GM12878 (cell line): Measurements from ENCODE around the gene PGGT1B. TPM values are rescaled to one million over a fixed set of nuclear protein-coding genes. Genes with fewer than 3 reads are reported as not detected.

Experiments used
- ATAC-seq: fragments of 200-7000 bp; cut with Tn5 transposase; 3 replicates; pipeline ENCODE4 v1.9.1; 2020; ENCODE audit warnings: mild to moderate bottlenecking, moderate library complexity
- BruUV-seq: library from RNA; stranded (reverse); fragments of 400-500 nt; replicated peaks from 2 replicates; lab custom pipeline; 2021; lab: Mats Ljungman, UMichigan
- CTCF ChIA-PET: fragments of 300-600 bp; sonication (Branson Sonifier 250); formaldehyde crosslinking; extraction: SDS; loops from one replicate; lab custom pipeline; 2021; ENCODE audit warnings: inconsistent platforms; lab: Yijun Ruan, JAX
- POLR2A ChIA-PET: fragments of 350-600 bp; formaldehyde crosslinking; extraction: SDS; loops from one replicate; lab custom pipeline; 2021; ENCODE audit warnings: inconsistent platforms; lab: Charles Lee
- RAD21 ChIA-PET: fragments of 300-600 bp; sonication (Branson Sonifier 250); formaldehyde crosslinking; loops from one replicate; lab custom pipeline; 2023; ENCODE audit warnings: antibody characterized with exemption; ENCODE audit not compliant: unreplicated experiment; lab: Charles Lee
- SMC1A ChIA-PET: fragments of 300-600 bp; sonication (Branson Sonifier 250); formaldehyde crosslinking; loops from one replicate; lab custom pipeline; 2023; ENCODE audit not compliant: unreplicated experiment, uncharacterized antibody; lab: Charles Lee
- DNase-seq: peaks from one replicate; pipeline ENCODE4 v3.0.0-alpha.2; 2011; ENCODE audit warnings: low read depth, low spot score
- FAIRE-seq: peaks from 3 replicates; lab custom pipeline; 2011; peaks lifted over from hg19 to GRCh38; lab: Jason Lieb, UNC
- H2AFZ ChIP-seq: 2 replicates; pipeline ENCODE4 v1.6.0; 2011; ENCODE audit warnings: low read depth, low read length, control low read depth; ENCODE audit not compliant: control insufficient read depth
- H3K27ac ChIP-seq: 2 replicates; pipeline ENCODE4 v1.5.1; 2011; ENCODE audit warnings: control low read depth; ENCODE audit not compliant: control insufficient read depth, insufficient read depth
- H3K27me3 ChIP-seq, 2 experiments: replicated peaks in 1 of 2; 2 replicates each; pipeline versions ENCODE4 v1.6.0 to v1.6.1; 2011; ENCODE audit warnings: low read length in 1 of 2; ENCODE audit not compliant: control insufficient read depth in 2 of 2, insufficient read depth in 2 of 2
- H3K36me3 ChIP-seq, 2 experiments: 2 replicates each; pipeline ENCODE4 v1.5.1; 2011; ENCODE audit warnings: low read length in 1 of 2; ENCODE audit not compliant: control insufficient read depth in 2 of 2, insufficient read depth in 2 of 2
- H3K4me1 ChIP-seq: 2 replicates; pipeline ENCODE4 v1.6.1; 2011; ENCODE audit warnings: mild to moderate bottlenecking, low read length, moderate library complexity, mixed read lengths; ENCODE audit not compliant: control insufficient read depth, insufficient read depth
- H3K4me2 ChIP-seq: 2 replicates; pipeline ENCODE4 v1.6.0; 2011; ENCODE audit warnings: control low read depth; ENCODE audit not compliant: control insufficient read depth, insufficient read depth
- H3K4me3 ChIP-seq: fragments of 200-600 bp; sonication (generic); 2 replicates; pipeline ENCODE4 v1.5.1; 2016
- H3K79me2 ChIP-seq: 2 replicates; pipeline ENCODE4 v1.6.0; 2011; ENCODE audit warnings: low read length; ENCODE audit not compliant: control insufficient read depth, insufficient read depth
- H3K9ac ChIP-seq: 2 replicates; pipeline ENCODE4 v1.8.0; 2011; ENCODE audit warnings: low read length, control low read depth, mixed read lengths; ENCODE audit not compliant: control insufficient read depth, insufficient read depth
- H3K9me3 ChIP-seq: replicated peaks from 3 replicates; pipeline ENCODE4 v1.5.1; 2011; ENCODE audit warnings: mild to moderate bottlenecking, low read length; ENCODE audit not compliant: control insufficient read depth, insufficient read depth
- H4K20me1 ChIP-seq: 2 replicates; pipeline ENCODE4 v1.6.0; 2011; ENCODE audit not compliant: control insufficient read depth, insufficient read depth
- BHLHE40 ChIP-seq, 2 experiments: fragments of 450-650 bp in 1 of 2; IDR thresholded peaks; 2 replicates each; pipeline ENCODE4 v1.6.1; 2011 to 2017; ENCODE audit warnings: low read depth in 2 of 2, borderline replicate concordance in 1 of 2, improper control_type of control experiment in 1 of 2, low read length in 1 of 2, mild to moderate bottlenecking in 1 of 2
- EED ChIP-seq: sonication (generic); IDR thresholded peaks from 2 replicates; pipeline ENCODE4 v1.6.1; 2016; ENCODE audit warnings: antibody characterized with exemption, low read depth
- HDAC6 ChIP-seq: fragments of 200-600 bp; sonication (generic); IDR thresholded peaks from one replicate; pipeline ENCODE4 v1.8.0; 2017; ENCODE audit warnings: antibody characterized with exemption; ENCODE audit not compliant: unreplicated experiment
- IKZF2 ChIP-seq, 2 experiments: fragments of 450-650 bp; IDR thresholded peaks; 2 replicates each; pipeline ENCODE4 v1.6.1; 2017; ENCODE audit warnings: mild to moderate bottlenecking in 2 of 2, moderate library complexity in 2 of 2
- NFYB ChIP-seq: IDR thresholded peaks from 2 replicates; pipeline ENCODE4 v1.6.1; 2011; ENCODE audit warnings: low read depth, mild to moderate bottlenecking, low read length, improper control_type of control experiment, moderate library complexity; ENCODE audit not compliant: insufficient read depth
- RAD21 ChIP-seq: IDR thresholded peaks from 2 replicates; pipeline ENCODE4 v1.6.1; 2011; ENCODE audit warnings: mild to moderate bottlenecking, low read depth, low read length, moderate library complexity; ENCODE audit not compliant: insufficient read depth
- RAD51 ChIP-seq: fragments of 450-650 bp; IDR thresholded peaks from 2 replicates; pipeline ENCODE4 v1.6.1; 2016; ENCODE audit warnings: moderate library complexity, mild to moderate bottlenecking, inconsistent platforms
- SIN3A ChIP-seq: IDR thresholded peaks from 2 replicates; pipeline ENCODE4 v1.6.1; 2012; ENCODE audit warnings: low read depth, low read length, improper control_type of control experiment
- in situ Hi-C: fragments of 300-500 bp; cut with MboI; formaldehyde crosslinking; loops from 9 replicates; pipeline ENCODE4 v1.14.3; 2018; ENCODE audit warnings: mixed read lengths
- intact Hi-C: fragments of 100-400 bp; cut with micrococcal nuclease; formaldehyde crosslinking; loops from one replicate; pipeline ENCODE4 v1.14.2; 2022; ENCODE audit not compliant: unreplicated experiment
- polyA plus RNA-seq, 11 experiments: library from polyadenylated mRNA; depleted of rRNA in 4 of 11; unstranded in 6 of 11; stranded (reverse) in 5 of 11; fragments of >200 nt; fragmentation: Nextera tagmentation in 4 of 11; fragmentation: Illumina TruSeq in 1 of 11; extraction: Ambion mirVana in 4 of 11; extraction: Trizol in 1 of 11; gene quantifications; 1 replicate in 1 of 11; 2 replicates in 10 of 11; pipeline versions ENCODE4 v1.2.1 to v1.2.3, GENCODE V29; 2011 to 2016; ENCODE audit warnings: inconsistent platforms in 2 of 11, missing spikeins in 2 of 11, low read depth in 1 of 11
- total RNA-seq, 4 experiments: library from RNA; depleted of rRNA in 3 of 4; stranded (reverse); fragments of >200 nt in 3 of 4; fragmentation: Illumina TruSeq in 1 of 4; extraction: Trizol in 1 of 4; gene quantifications; 2 replicates each; pipeline versions ENCODE4 v1.2.1 to v1.2.3, GENCODE V29; 2013 to 2021
- TF ChIP-seq, protein P1 (sequence below): fragments of 450-650 bp; IDR thresholded peaks from 2 replicates; pipeline ENCODE4 v1.6.1; 2014; ENCODE audit warnings: mild to moderate bottlenecking
- TF ChIP-seq, protein P2 (sequence below): IDR thresholded peaks from 2 replicates; pipeline ENCODE4 v1.6.1; 2011; ENCODE audit warnings: mild to moderate bottlenecking, low read depth, low read length, moderate library complexity; ENCODE audit not compliant: insufficient replicate concordance
- TF ChIP-seq, protein P3 (sequence below): IDR thresholded peaks from 2 replicates; pipeline ENCODE4 v1.6.1; 2011; ENCODE audit warnings: borderline replicate concordance, low read depth, mild to moderate bottlenecking, moderate library complexity, mixed read lengths, low read length; ENCODE audit not compliant: insufficient read depth; ENCODE audit errors: extremely low read length

Gene PGGT1B
- total and polyA plus RNA-seq, 10 of the 15 experiments (the other 5 are each of a cell fraction or from before 2014, with no cell fraction given), result 5.0 to 38.4 (median 13.9) TPM

DNA sequence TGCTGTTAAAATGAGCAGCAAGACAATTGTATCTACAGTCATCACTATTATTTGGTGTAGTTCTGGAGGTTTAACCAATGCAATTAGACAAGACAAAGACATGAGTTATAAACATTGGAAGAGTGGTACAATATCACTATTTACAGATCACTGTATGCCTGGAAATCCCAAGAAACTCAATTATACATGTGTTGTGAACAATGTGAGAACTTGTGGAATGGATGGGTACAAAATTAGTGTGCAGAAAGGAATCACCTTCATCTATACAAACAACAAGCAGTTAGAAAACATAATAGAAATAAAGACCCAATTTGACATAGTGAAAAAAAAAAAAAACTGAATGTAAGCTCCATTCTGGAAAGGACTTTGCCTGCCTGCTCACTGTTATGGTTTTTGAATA lies 46.1 kb upstream of the PGGT1B start:
- Histone ChIP-seq H3K27me3 (no peaks in the 10 kb centered on the region), H3K79me2 (no peaks in the 10 kb centered on the region), H3K9me3 (no peaks in the 10 kb centered on the region), H3K4me2 (no peak overlapping the region), H3K4me3 (no peak overlapping the region), H3K36me3 (no peaks in the 10 kb centered on the region), H4K20me1 (no peaks in the 10 kb centered on the region), H2AFZ (no peak overlapping the region), H3K4me1 (no peaks in the 10 kb centered on the region), H3K9ac (no peak overlapping the region), H3K27ac (no peak overlapping the region)
- ATAC-seq (no peak), DNase-seq (no peak), FAIRE-seq (no peak)
- no TSS peak for BruUV-seq
- ChIA-PET SMC1A (interaction anchor here (0.6 to 9.1 kb wide), 34 partner anchors 11 to 1767 kb away, joined by 3 to 156 read pairs (median 5); partner anchors contain the start of gene FEM1C), POLR2A (interaction anchor here (0.6 to 1.6 kb wide), 3 partner anchors 229 to 266 kb away, joined by 4 to 8 read pairs (median 5); no protein-coding TSS in a partner anchor), RAD21 (interaction anchor here (0.7 to 7.9 kb wide), 31 partner anchors 10 to 760 kb away, joined by 3 to 59 read pairs (median 5); partner anchors contain the start of genes FEM1C and TICAM2), CTCF (interaction anchor here (0.6 to 8.9 kb wide), 48 partner anchors 11 to 1612 kb away, joined by 3 to 85 read pairs (median 4); partner anchors contain the start of genes CCDC112 and FEM1C)
- TF ChIP-seq, protein P1, sequence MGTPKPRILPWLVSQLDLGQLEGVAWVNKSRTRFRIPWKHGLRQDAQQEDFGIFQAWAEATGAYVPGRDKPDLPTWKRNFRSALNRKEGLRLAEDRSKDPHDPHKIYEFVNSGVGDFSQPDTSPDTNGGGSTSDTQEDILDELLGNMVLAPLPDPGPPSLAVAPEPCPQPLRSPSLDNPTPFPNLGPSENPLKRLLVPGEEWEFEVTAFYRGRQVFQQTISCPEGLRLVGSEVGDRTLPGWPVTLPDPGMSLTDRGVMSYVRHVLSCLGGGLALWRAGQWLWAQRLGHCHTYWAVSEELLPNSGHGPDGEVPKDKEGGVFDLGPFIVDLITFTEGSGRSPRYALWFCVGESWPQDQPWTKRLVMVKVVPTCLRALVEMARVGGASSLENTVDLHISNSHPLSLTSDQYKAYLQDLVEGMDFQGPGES, result no peak
- TF ChIP-seq NFYB (no peak), IKZF2 (IDR thresholded peaks at IDR 0.05) (no peak), RAD21 (no peak), BHLHE40 (IDR thresholded peaks at IDR 0.05; ENCODE audit: borderline replicate concordance in 1 of 2, low read depth in 2 of 2, low read length in 1 of 2) (no peak), HDAC6 (no peak), RAD51 (no peak), SIN3A (no peak), EED (no peak)
- TF ChIP-seq, protein P2, sequence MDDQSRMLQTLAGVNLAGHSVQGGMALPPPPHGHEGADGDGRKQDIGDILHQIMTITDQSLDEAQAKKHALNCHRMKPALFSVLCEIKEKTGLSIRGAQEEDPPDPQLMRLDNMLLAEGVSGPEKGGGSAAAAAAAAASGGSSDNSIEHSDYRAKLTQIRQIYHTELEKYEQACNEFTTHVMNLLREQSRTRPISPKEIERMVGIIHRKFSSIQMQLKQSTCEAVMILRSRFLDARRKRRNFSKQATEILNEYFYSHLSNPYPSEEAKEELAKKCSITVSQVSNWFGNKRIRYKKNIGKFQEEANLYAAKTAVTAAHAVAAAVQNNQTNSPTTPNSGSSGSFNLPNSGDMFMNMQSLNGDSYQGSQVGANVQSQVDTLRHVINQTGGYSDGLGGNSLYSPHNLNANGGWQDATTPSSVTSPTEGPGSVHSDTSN, result no peak
- TF ChIP-seq, protein P3, sequence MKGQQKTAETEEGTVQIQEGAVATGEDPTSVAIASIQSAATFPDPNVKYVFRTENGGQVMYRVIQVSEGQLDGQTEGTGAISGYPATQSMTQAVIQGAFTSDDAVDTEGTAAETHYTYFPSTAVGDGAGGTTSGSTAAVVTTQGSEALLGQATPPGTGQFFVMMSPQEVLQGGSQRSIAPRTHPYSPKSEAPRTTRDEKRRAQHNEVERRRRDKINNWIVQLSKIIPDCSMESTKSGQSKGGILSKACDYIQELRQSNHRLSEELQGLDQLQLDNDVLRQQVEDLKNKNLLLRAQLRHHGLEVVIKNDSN, result no peak
- intact Hi-C loops, result loop anchor here (1.0 to 5.0 kb wide), 3 partner anchors 212 to 758 kb away; no protein-coding TSS in a partner anchor
- in situ Hi-C loops, result no loop called here
